Measurements from ENCODE around the gene MDFIC.

Gene MDFIC

GRCh38 chr7:114922026-114922651 lies at the start of gene MDFIC:
TSS of gene MDFIC (plus strand) at chr7:114922094. CDS start at chr7:114923034, 940 bp downstream.
- DNase-seq (ENCODE audit: low read depth), result peak; percentile 35
- H3K4me3 ChIP-seq (ENCODE audit: low read depth, low read length), result peak within 1 kb of the TSS; percentile 42
- TF ChIP-seq POLR2A (IDR thresholded peaks at IDR 0.05; ENCODE audit: extremely low read depth, insufficient read length), result no peak
- TF ChIP-seq CTCF (IDR thresholded peaks at IDR 0.05; ENCODE audit: low read depth, low read length), result no peak
- no peak for TF ChIP-seq MAX (IDR thresholded peaks at IDR 0.05; ENCODE audit: low read depth, low read length)

GRCh38 chr7:114874170-114874569 lies 47.7 kb upstream of the MDFIC start:
- DNase-seq (ENCODE audit: low read depth), result no peak
- no peak overlapping the region for H3K4me3 ChIP-seq (ENCODE audit: low read depth, low read length)
- no peak for TF ChIP-seq POLR2A (IDR thresholded peaks at IDR 0.05; ENCODE audit: extremely low read depth, insufficient read length)
- TF ChIP-seq MYC (IDR thresholded peaks at IDR 0.05; ENCODE audit: low read depth, low read length), result no peak
- no peak for TF ChIP-seq MAX (IDR thresholded peaks at IDR 0.05; ENCODE audit: low read depth, low read length)
- TF ChIP-seq CTCF (IDR thresholded peaks at IDR 0.05; ENCODE audit: low read depth, low read length), result no peak

GRCh38 chr7:114875186-114875585 lies 46.7 kb upstream of the MDFIC start:
- no peak for DNase-seq (ENCODE audit: low read depth)
- H3K4me3 ChIP-seq (ENCODE audit: low read depth, low read length), result no peak overlapping the region
- TF ChIP-seq MYC (IDR thresholded peaks at IDR 0.05; ENCODE audit: low read depth, low read length) (no peak), POLR2A (IDR thresholded peaks at IDR 0.05; ENCODE audit: extremely low read depth, insufficient read length) (no peak), CTCF (IDR thresholded peaks at IDR 0.05; ENCODE audit: low read depth, low read length) (no peak), MAX (IDR thresholded peaks at IDR 0.05; ENCODE audit: low read depth, low read length) (no peak)

GRCh38 chr7:114879554-114879953 lies 42.3 kb upstream of the MDFIC start:
- H3K4me3 ChIP-seq (ENCODE audit: low read depth, low read length), result no peak overlapping the region
- DNase-seq (ENCODE audit: low read depth), result no peak
- no peak for TF ChIP-seq MAX (IDR thresholded peaks at IDR 0.05; ENCODE audit: low read depth, low read length)
- TF ChIP-seq CTCF (IDR thresholded peaks at IDR 0.05; ENCODE audit: low read depth, low read length), result no peak
- TF ChIP-seq POLR2A (IDR thresholded peaks at IDR 0.05; ENCODE audit: extremely low read depth, insufficient read length), result no peak
- no peak for TF ChIP-seq MYC (IDR thresholded peaks at IDR 0.05; ENCODE audit: low read depth, low read length)

GRCh38 chr7:114885836-114886235 lies 36.1 kb upstream of the MDFIC start:
- DNase-seq (ENCODE audit: low read depth), result no peak
- TF ChIP-seq MAX (IDR thresholded peaks at IDR 0.05; ENCODE audit: low read depth, low read length) (no peak), MYC (IDR thresholded peaks at IDR 0.05; ENCODE audit: low read depth, low read length) (no peak), CTCF (IDR thresholded peaks at IDR 0.05; ENCODE audit: low read depth, low read length) (no peak), POLR2A (IDR thresholded peaks at IDR 0.05; ENCODE audit: extremely low read depth, insufficient read length) (no peak)
- no peak overlapping the region for H3K4me3 ChIP-seq (ENCODE audit: low read depth, low read length)

All from NB4 (cell line).